ENCODE results near the gene TTLL7.

- TF ChIP-seq CTCF (IDR thresholded peaks at IDR 0.05), result no peak
- no peak for TF ChIP-seq POLR2AphosphoS5 (IDR thresholded peaks at IDR 0.05)
Measured at GRCh38 chr1:83923553-83923952, 75.4 kb downstream of the TTLL7 start.

Measured in sigmoid colon (tissue), 4 donors.